Measurements from ENCODE around the gene MEF2D.
A peak's percentile ranks its signal among the peaks of the same experiment; 100 is the strongest.

The MEF2D gene

GRCh38 chr1:156500793-156501506, 375 bp upstream of the MEF2D start (continued):
- TF ChIP-seq, protein P1, sequence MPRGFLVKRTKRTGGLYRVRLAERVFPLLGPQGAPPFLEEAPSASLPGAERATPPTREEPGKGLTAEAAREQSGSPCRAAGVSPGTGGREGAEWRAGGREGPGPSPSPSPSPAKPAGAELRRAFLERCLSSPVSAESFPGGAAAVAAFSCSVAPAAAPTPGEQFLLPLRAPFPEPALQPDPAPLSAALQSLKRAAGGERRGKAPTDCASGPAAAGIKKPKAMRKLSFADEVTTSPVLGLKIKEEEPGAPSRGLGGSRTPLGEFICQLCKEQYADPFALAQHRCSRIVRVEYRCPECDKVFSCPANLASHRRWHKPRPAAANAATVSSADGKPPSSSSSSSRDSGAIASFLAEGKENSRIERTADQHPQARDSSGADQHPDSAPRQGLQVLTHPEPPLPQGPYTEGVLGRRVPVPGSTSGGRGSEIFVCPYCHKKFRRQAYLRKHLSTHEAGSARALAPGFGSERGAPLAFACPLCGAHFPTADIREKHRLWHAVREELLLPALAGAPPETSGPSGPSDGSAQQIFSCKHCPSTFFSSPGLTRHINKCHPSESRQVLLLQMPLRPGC (tag by site-specific recombination; IDR thresholded peaks at IDR 0.05) = peak; percentile 47; the same call in 1 of the 2 replicates
- TF ChIP-seq ZXDB (tag by site-specific recombination; IDR thresholded peaks at IDR 0.05) (peak; percentile 85), PRDM1 (tag by site-specific recombination; IDR thresholded peaks at IDR 0.05) (no peak), ZEB2 (tag by site-specific recombination; IDR thresholded peaks at IDR 0.05) (peak; percentile 95), SCRT2 (tag by site-specific recombination; IDR thresholded peaks at IDR 0.05) (peak; percentile 20; the same call in 1 of the 2 replicates), FEZF1 (tag by site-specific recombination; IDR thresholded peaks at IDR 0.05) (0 out of 2 replicates have a peak, but pooled peaks have one; percentile 24), ZNF394 (tag by site-specific recombination; IDR thresholded peaks at IDR 0.05; ENCODE audit: borderline replicate concordance) (peak; percentile 70; the same call in 1 of the 2 replicates), ZNF555 (tag by site-specific recombination; conservative IDR thresholded peaks at IDR 0.05) (no peak), ZNF449 (tag by site-specific recombination; IDR thresholded peaks at IDR 0.05) (0 out of 2 replicates have a peak, but pooled peaks have one; percentile 59), ZNF549 (tag by site-specific recombination; IDR thresholded peaks at IDR 0.05) (no peak), BCL11A (tag by site-specific recombination; IDR thresholded peaks at IDR 0.05; ENCODE audit: low read depth) (no peak), ZFHX2 (tag by site-specific recombination; conservative IDR thresholded peaks at IDR 0.05) (peak; percentile 54)
- TF ChIP-seq, protein P2, sequence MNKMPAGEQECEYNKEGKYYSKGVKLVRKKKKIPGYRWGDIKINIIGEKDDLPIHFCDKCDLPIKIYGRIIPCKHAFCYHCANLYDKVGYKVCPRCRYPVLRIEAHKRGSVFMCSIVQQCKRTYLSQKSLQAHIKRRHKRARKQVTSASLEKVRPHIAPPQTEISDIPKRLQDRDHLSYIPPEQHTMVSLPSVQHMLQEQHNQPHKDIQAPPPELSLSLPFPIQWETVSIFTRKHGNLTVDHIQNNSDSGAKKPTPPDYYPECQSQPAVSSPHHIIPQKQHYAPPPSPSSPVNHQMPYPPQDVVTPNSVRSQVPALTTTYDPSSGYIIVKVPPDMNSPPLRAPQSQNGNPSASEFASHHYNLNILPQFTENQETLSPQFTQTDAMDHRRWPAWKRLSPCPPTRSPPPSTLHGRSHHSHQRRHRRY (tag by site-specific recombination; IDR thresholded peaks at IDR 0.05) = no peak
- TF ChIP-seq, protein P3, sequence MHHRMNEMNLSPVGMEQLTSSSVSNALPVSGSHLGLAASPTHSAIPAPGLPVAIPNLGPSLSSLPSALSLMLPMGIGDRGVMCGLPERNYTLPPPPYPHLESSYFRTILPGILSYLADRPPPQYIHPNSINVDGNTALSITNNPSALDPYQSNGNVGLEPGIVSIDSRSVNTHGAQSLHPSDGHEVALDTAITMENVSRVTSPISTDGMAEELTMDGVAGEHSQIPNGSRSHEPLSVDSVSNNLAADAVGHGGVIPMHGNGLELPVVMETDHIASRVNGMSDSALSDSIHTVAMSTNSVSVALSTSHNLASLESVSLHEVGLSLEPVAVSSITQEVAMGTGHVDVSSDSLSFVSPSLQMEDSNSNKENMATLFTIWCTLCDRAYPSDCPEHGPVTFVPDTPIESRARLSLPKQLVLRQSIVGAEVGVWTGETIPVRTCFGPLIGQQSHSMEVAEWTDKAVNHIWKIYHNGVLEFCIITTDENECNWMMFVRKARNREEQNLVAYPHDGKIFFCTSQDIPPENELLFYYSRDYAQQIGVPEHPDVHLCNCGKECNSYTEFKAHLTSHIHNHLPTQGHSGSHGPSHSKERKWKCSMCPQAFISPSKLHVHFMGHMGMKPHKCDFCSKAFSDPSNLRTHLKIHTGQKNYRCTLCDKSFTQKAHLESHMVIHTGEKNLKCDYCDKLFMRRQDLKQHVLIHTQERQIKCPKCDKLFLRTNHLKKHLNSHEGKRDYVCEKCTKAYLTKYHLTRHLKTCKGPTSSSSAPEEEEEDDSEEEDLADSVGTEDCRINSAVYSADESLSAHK (tag by site-specific recombination; IDR thresholded peaks at IDR 0.05) = peak; percentile 37; the same call in 1 of the 2 replicates
- TF ChIP-seq, protein P4, sequence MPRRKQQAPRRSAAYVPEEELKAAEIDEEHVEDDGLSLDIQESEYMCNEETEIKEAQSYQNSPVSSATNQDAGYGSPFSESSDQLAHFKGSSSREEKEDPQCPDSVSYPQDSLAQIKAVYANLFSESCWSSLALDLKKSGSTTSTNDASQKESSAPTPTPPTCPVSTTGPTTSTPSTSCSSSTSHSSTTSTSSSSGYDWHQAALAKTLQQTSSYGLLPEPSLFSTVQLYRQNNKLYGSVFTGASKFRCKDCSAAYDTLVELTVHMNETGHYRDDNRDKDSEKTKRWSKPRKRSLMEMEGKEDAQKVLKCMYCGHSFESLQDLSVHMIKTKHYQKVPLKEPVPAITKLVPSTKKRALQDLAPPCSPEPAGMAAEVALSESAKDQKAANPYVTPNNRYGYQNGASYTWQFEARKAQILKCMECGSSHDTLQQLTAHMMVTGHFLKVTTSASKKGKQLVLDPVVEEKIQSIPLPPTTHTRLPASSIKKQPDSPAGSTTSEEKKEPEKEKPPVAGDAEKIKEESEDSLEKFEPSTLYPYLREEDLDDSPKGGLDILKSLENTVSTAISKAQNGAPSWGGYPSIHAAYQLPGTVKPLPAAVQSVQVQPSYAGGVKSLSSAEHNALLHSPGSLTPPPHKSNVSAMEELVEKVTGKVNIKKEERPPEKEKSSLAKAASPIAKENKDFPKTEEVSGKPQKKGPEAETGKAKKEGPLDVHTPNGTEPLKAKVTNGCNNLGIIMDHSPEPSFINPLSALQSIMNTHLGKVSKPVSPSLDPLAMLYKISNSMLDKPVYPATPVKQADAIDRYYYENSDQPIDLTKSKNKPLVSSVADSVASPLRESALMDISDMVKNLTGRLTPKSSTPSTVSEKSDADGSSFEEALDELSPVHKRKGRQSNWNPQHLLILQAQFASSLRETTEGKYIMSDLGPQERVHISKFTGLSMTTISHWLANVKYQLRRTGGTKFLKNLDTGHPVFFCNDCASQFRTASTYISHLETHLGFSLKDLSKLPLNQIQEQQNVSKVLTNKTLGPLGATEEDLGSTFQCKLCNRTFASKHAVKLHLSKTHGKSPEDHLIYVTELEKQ (tag by site-specific recombination; IDR thresholded peaks at IDR 0.05; ENCODE audit: borderline replicate concordance) = no peak
- TF ChIP-seq, protein P5, sequence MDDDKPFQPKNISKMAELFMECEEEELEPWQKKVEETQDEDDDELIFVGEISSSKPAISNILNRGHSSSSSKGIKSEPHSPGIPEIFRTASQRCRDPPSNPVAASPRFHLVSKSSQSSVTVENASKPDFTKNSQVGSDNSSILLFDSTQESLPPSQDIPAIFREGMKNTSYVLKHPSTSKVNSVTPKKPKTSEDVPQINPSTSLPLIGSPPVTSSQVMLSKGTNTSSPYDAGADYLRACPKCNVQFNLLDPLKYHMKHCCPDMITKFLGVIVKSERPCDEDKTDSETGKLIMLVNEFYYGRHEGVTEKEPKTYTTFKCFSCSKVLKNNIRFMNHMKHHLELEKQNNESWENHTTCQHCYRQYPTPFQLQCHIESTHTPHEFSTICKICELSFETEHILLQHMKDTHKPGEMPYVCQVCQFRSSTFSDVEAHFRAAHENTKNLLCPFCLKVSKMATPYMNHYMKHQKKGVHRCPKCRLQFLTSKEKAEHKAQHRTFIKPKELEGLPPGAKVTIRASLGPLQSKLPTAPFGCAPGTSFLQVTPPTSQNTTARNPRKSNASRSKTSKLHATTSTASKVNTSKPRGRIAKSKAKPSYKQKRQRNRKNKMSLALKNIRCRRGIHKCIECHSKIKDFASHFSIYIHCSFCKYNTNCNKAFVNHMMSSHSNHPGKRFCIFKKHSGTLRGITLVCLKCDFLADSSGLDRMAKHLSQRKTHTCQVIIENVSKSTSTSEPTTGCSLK (tag by site-specific recombination; IDR thresholded peaks at IDR 0.05) = no peak
- TF ChIP-seq, protein P6, sequence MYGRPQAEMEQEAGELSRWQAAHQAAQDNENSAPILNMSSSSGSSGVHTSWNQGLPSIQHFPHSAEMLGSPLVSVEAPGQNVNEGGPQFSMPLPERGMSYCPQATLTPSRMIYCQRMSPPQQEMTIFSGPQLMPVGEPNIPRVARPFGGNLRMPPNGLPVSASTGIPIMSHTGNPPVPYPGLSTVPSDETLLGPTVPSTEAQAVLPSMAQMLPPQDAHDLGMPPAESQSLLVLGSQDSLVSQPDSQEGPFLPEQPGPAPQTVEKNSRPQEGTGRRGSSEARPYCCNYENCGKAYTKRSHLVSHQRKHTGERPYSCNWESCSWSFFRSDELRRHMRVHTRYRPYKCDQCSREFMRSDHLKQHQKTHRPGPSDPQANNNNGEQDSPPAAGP (tag by site-specific recombination; IDR thresholded peaks at IDR 0.05) = peak; percentile 73; the same call in 1 of the 2 replicates
- TF ChIP-seq, protein P7, sequence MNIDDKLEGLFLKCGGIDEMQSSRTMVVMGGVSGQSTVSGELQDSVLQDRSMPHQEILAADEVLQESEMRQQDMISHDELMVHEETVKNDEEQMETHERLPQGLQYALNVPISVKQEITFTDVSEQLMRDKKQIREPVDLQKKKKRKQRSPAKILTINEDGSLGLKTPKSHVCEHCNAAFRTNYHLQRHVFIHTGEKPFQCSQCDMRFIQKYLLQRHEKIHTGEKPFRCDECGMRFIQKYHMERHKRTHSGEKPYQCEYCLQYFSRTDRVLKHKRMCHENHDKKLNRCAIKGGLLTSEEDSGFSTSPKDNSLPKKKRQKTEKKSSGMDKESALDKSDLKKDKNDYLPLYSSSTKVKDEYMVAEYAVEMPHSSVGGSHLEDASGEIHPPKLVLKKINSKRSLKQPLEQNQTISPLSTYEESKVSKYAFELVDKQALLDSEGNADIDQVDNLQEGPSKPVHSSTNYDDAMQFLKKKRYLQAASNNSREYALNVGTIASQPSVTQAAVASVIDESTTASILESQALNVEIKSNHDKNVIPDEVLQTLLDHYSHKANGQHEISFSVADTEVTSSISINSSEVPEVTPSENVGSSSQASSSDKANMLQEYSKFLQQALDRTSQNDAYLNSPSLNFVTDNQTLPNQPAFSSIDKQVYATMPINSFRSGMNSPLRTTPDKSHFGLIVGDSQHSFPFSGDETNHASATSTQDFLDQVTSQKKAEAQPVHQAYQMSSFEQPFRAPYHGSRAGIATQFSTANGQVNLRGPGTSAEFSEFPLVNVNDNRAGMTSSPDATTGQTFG (tag by site-specific recombination; IDR thresholded peaks at IDR 0.05; ENCODE audit: borderline replicate concordance) = no peak
- TF ChIP-seq, protein P8, sequence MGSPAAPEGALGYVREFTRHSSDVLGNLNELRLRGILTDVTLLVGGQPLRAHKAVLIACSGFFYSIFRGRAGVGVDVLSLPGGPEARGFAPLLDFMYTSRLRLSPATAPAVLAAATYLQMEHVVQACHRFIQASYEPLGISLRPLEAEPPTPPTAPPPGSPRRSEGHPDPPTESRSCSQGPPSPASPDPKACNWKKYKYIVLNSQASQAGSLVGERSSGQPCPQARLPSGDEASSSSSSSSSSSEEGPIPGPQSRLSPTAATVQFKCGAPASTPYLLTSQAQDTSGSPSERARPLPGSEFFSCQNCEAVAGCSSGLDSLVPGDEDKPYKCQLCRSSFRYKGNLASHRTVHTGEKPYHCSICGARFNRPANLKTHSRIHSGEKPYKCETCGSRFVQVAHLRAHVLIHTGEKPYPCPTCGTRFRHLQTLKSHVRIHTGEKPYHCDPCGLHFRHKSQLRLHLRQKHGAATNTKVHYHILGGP (tag by site-specific recombination; IDR thresholded peaks at IDR 0.05) = no peak
